Measurements from ENCODE around the gene DNAH11.

The DNAH11 gene

DNA sequence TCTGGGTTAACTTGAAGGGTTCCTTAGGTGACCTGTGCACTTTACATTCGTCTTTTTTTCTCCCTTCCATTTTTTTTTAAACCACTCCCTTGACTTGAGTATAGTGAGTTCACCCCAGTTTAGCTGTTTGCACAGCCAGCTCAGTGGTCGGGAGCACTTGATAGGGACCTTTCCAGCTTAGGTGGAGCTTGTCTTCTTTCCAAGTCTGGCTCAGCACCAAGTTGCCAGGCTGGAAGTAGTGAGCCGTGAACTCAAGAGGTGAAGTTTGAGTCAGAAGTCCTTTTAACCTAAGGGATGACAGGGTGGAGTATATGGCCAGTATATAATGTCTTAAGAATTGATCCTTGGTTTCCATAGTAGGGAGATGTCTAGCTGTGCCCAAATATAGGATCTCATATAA lies 7.2 kb downstream of the DNAH11 start:
- DNase-seq, result no peak

GRCh38 chr7:21550821-21551531 lies 8.1 kb downstream of the DNAH11 start:
- no peak for DNase-seq

DNA sequence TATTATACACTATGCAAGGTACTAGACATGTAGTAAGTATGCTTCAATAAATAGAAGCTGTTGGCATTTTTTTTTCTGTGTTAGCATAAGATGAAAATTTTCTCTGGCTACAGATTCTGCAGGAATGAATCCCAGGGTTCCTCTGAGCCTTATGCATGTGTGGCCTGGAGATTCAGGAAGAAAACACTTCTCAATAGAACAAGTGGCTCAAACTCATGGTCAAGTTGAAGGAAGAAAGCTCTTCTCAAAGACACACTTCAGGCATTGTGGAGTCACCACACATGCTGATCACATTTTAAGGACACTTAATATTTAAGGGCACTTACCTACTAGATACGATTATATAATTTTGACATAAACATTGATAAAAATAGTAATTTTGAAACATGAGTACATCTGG lies 19.5 kb downstream of the DNAH11 start:
- no peak for DNase-seq

DNA sequence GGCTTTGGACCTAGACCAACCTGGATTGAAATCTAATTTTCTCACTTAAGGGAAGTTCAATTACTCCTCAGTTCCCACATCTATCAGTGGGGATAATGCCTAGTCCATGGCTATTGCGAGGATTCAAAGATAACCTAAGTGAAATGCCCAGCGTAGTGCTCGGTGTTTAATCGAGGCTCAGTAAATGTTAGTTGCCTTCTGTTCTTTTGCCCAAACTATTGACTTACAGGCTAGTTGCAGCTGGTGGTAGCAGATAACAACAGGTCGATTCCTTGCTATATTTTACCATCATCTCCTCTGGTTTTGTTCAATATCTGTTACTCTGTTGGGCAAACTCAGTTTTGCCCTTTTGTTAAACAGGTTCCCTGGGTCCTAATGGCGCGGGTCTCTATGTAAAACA lies 22.8 kb downstream of the DNAH11 start:
- DNase-seq, result no peak

- DNase-seq, result no peak
These were observed 23.3 kb downstream of the DNAH11 start for GRCh38 chr7:21566094-21566493.

- no peak for DNase-seq
These were observed 25.9 kb downstream of the DNAH11 start for GRCh38 chr7:21568762-21569161.

GRCh38 chr7:21572331-21573313 lies 29.8 kb downstream of the DNAH11 start:
- no peak for DNase-seq

- no peak for DNase-seq
These were observed 36.7 kb downstream of the DNAH11 start for GRCh38 chr7:21579341-21580072.

DNA sequence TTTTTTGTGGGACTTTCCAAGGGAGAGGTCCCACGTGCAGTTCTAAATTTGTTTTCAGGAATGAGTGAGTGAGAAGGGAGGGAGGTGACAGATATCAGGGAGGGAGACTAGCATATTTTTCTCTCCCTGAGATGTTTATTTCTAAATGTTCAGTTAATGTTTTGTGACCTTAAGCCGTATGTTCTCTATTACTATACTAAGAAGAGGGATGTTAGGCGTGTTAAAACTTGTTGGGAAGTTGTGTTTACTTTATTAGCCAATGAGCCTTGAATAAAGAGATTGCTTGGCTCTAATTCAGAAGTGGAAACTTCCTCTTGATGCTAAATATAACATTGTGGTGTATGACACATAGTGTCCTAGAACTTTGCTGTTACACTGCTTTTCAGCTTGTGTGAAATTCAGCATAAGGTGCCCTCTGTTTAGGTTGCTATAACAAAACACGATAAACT lies 37.3 kb downstream of the DNAH11 start:
- DNase-seq, result no peak

DNA sequence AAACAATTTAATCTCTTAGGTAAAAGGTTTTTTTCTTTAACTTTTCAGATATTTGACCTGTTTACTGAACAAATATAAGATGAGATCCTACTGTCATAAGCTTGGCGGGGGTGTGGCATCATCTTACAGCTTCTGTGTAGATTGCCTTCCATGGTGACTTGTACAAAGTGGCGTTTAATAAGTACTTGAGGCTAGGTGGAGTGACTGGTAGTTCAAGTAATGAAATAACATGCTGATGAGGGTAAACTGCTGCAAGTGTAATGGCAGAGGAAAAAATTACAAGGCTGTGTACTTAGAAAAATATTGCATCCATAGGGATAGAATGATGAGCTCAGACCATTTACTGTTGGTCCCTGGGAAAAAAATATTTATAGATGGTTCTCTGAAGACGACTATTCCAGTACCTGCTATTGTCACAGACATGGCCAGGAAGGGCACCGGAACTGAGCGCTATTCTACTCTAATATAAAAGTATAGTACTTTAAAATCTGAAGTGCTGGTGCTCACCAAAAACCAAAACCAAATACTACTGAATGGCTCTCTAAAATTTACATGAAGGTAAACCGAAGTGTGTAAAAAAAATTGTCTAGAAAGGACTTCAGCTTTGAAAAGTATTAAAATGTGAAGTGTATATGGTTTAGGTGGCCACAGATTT lies 42.4 kb downstream of the DNAH11 start:
- DNase-seq, result no peak

GRCh38 chr7:21587139-21587784 lies 44.4 kb downstream of the DNAH11 start:
- no peak for DNase-seq

DNA sequence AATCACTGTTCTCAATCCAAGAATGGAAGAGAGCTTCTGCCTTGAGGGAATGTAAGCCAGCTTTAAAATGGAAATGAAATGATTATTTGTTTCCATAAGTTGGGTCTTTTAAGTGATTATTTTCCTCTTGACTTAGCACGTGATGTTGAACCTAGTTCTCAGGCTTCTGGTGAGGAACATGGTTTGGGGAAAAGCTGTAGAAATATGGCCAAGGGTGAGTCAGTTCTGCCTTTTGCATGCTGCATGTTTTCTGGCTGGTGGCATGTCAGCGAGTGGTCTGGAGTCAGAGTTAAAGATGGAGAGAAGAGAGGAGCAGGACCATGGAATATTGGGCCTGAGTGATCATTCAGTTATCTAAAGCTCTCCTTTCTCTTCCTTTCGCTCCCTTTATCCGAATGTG lies 54.0 kb downstream of the DNAH11 start:
- no peak for DNase-seq

DNA sequence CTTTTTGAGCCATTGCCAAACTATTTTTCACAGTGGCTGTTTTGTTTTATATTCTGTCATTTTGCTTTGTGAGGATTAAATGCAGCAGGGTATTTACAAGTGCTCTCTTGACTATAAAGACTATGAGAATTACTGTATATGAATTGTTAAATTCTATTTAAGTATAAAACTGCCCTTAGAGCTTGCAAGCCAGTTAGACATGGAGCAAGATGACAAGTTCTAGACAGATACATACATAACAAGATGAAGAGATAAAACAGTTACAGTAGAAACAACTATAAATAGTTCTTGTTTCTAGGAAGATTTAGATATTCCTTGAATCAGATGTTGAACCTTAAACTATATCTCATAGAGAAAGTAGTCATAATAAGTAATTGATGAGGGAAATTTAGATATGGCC lies 60.6 kb downstream of the DNAH11 start:
- no peak for DNase-seq

DNA sequence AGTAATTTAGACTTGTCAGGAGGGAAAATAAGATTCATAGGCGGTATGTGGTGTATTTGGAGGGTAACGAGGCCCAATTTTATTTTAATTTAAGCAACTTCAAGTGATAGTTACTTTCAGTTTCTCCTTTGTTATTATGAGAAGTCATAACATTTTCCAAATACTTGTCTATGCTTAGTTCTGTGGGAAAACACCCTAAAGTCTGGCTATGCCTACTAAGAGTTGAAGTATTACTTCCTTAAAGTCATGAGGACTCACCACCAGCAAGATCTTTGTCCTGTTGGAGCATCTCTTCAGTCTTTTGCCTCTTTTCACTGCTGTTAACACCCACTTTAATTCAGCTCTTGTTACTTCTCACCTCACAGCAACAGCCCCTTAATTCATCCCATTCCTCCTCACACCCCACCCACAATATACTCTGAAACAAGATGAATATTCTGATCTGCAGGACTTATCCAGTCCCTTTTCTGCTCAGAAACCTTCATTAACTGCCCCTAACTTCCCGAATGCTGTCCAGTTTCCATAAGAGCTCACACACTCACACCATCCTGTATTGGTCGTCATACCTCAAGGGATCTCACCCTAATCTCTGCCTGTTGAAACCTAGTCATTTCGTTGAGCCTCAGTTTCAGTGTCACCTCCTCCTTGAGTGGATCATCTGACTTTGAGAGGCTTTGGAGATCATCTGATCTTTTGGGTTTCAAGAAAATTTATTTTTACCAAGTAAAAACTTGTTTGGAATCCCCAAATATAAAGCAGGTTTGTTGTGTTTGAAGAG lies 61.3 kb downstream of the DNAH11 start:
- DNase-seq, result no peak

GRCh38 chr7:21605008-21605585 lies 62.3 kb downstream of the DNAH11 start:
- DNase-seq, result no peak

GRCh38 chr7:21608465-21608864 lies 65.6 kb downstream of the DNAH11 start:
- DNase-seq, result no peak

- no peak for DNase-seq
These were observed 68.3 kb downstream of the DNAH11 start for GRCh38 chr7:21611129-21611528.

DNA sequence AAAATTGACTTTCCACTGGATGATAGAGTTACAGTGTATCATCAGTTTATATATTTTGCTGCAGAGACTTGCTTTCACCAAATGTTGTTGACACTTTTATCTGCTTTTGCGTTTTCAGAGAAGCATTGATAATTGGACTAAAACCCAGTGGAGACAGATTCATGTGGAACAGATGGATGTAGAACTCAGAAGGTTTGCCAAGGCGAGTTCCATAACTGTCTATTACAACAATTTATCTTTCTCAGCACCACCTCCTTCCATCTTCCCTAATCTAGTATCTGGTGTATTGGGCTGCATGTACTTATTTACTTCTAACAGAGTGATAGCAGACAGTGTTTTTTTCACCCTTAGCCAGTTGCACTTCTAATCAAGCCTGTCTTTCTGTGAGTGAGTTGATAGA lies 73.3 kb downstream of the DNAH11 start:
- no peak for DNase-seq

DNA sequence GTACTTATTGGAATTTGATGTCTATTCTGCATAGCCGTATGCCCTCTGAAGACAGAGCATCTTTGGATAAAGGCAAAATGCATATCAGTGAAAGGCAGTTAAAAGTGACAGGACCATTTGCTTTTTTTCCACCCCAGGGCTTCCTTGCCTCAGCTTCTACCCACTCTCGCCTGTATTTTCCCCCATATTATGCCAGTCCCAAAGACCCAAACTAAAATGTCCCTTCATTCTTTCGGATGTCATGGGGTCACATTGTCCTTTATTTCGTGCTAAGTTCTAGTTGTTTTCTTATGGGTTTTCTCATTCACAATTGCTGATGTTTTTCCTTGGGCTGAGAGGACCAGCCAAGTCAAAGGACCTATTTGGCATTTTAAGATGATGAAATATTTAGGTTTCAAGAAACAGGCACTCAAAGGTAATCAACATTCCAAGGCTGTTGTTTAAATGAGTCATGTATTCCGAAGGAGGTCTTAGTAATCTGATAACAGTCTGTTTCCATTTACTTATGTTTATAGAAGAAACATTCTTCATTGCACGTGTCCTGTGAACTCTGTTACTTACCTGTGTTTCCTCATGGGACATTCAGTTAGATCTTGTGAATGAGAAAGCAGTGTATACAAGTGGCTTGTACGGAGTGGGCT lies 74.1 kb downstream of the DNAH11 start:
- no peak for DNase-seq

DNA sequence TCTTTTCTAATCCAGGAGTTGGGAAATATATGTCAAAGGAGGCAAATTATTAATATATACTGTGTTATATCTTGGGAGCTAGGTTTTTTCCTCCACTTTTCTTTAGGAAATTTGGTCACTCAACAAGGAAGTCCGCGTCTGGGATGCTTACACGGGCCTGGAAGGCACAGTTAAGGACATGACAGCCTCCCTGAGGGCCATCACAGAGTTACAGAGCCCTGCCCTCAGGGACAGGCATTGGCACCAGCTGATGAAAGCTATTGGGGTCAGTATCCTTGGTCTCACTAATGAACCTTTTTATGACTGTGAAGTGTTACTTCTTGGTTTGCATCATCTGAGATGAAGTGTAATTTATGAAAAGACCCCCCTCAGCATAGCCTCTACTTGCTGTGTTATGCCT lies 74.7 kb downstream of the DNAH11 start:
- no peak for DNase-seq

Measured in right hindlimb (tissue), 1 donor.